ENCODE results near the gene ZNF230.
A peak's percentile ranks its signal among the peaks of the same experiment; 100 is the strongest.

The ZNF230 gene

GRCh38 chr19:44050740-44051649, 48.2 kb downstream of the ZNF230 start:
- DNase-seq, result peak in 1 of 2 donors; percentile 34

DNA sequence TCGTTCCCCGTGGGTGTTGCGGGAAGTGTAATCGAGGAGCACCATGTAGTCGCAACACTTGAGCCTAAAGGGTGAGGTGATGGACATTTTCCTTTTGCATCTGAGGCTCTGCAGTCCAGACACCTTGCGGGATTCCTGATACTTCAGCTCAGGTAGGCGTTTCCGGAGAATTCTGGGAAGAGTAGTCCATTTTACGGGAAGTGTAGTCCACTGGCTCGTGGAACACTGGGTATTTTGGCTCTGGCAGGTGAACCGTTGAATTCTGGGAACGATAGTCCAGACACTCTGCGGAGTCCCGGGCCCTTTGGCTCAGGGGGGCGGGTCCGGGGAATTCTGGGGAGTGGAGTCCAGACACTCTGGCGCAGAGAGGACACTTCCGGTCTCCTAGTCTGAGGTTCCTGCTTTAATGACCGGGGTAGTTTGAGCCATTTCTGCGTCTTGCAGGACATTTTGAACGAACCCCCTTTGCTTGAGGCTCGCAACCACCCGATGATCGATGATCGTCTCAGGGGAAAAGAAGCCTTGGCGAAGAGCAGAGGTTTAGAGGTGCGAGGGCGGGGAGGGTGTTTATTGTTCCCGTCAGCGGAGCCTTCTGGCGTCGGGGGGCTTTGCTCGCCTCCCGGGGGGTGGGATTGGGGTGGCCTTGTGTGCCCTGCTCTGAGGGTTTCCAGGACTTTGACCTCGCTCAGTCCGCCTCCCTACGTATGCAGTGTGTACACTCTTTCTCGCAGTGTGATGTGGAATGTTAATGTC, 49.1 kb downstream of the ZNF230 start, which contains the start of gene ZNF223:
ZNF223 (plus strand) TSS at position 387 of the 753 bp plus-strand sequence. CDS start 3,141 bp downstream, outside the sequence.
- DNase-seq, result peak; percentile 70 to 76

DNA sequence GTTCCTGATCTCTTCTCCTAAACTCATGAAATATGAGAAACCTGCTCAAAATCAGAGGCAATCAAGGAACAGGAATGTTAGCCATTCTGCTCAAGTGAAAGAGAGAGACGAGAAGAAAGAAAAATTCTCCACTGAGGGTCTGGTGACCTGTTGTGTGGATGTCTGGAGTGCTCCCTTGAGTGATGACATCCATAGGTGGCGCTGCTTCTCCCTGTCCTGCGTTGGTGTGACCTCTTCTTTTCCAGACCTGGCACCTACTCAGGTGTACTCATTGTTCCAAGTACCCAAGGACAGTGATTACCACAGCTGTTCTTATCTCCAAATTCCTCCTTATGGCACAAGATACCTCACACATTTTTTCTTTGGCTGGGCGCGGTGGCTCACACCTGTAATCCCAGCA, 53.1 kb downstream of the ZNF230 start:
- no peak for DNase-seq

- no peak for DNase-seq
Measured at GRCh38 chr19:44059229-44059628, 56.5 kb downstream of the ZNF230 start.

- DNase-seq, result no peak
Measured at GRCh38 chr19:44061038-44061437, 58.3 kb downstream of the ZNF230 start.

All from CD4-positive, alpha-beta T cell treated with Interferon alpha-2 for 1 hour (primary cell).